NCI-H128 (cell line): ENCODE data around the gene SPAG17.

Source experiments
- DNase-seq: peaks from one replicate; lab custom pipeline; 2025; ENCODE audit not compliant: unreplicated experiment; lab: John Stamatoyannopoulos, UW

SPAG17 gene

DNA sequence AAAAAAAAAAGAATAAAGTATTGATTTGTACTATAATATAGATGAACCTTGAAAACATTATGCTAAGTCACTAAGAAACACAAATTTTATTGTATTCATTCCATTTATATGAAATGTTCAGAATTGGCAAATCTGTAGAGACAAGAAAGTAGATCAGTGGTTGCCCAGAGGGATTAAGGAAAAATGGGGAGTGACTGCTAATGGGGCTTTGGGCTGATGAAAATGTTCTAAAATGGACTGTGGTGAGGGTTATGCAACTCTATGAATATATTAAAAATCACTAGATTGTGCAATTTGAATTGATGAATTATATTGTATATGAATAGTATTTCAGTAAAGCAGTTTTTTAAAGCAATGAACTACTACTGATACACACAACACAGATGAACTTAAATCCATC, 265.7 kb downstream of the SPAG17 start:
- DNase-seq, result no peak

DNA sequence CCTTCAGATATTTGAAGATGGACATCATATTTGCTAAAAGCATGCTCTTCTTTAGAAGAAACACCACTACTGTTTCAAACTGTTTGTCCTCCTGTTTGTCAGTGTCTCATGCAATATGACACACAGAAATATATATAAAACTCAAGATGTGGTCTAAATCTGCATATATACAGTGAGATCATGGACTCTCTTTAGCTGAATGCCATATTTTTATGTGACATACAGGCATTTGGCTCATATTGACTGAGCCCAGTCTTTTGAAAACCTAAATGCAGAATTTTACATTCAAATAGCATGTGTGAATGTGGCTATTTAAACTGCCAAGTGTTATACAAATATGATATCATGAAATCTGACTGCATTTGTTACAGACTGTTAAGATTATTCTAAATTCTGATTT, 274.0 kb downstream of the SPAG17 start:
- DNase-seq, result no peak

DNA sequence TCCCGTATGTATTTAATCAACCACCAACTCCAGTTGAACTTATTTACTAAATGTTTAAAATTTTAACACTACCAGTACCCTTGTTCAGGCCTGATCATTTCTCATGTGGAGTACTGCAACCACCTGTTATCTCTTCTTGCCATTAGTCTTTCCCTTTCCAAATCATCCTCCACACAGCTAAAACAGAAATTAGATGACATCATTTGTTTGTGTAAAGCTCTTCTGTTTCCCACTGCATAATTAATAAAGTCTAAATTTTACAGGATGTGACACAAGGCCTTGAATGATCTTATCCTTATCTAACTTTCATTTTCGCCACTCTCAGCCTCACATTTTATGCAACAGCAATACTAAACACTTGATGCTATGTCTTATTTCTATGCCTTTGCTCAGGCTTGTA, 280.0 kb downstream of the SPAG17 start:
- no peak for DNase-seq

DNA sequence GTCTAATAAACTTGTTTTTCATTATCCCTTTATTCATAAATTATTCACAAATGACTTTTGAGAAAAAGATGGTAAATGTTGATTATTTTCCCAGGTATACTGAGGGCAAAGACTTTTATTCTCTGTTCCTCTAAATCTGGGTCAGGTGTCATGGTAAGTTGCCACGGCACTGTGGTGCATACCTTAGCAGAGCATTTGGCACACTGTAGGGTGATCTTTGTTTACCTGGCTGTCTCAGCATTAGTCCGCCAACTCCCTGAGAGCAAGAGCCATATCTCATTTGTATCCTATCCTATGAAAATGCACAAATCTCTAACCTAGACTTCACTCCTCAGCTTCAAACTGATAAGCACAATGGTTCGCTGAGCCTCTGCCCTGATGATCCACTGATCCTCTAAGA, 280.5 kb downstream of the SPAG17 start:
- no peak for DNase-seq
